ENCODE measurements around the gene SAMD9L.

GRCh38 chr7:93175219-93175618 is 27.0 kb upstream of the SAMD9L start:
- TF ChIP-seq ZNF8 (CRISPR knock-in tag; IDR thresholded peaks at IDR 0.05), result no peak
- TF ChIP-seq ZNF565 (CRISPR knock-in tag; conservative IDR thresholded peaks at IDR 0.05; ENCODE audit: low read depth), result no peak
- TF ChIP-seq ESRRG (CRISPR knock-in tag; IDR thresholded peaks at IDR 0.05), result no peak
- no peak for TF ChIP-seq CSDC2 (CRISPR knock-in tag; IDR thresholded peaks at IDR 0.05)
- TF ChIP-seq CREB5 (CRISPR knock-in tag; IDR thresholded peaks at IDR 0.05; ENCODE audit: low read depth), result no peak
- TF ChIP-seq OSR1 (CRISPR knock-in tag; IDR thresholded peaks at IDR 0.05), result no peak
- TF ChIP-seq ZFP30 (CRISPR knock-in tag; IDR thresholded peaks at IDR 0.05), result no peak
- TF ChIP-seq PPARA (CRISPR knock-in tag; IDR thresholded peaks at IDR 0.05; ENCODE audit: borderline replicate concordance), result no peak
- no peak for TF ChIP-seq GLIS3 (CRISPR knock-in tag; IDR thresholded peaks at IDR 0.05)
- no peak for TF ChIP-seq TCF4 (CRISPR knock-in tag; IDR thresholded peaks at IDR 0.05; ENCODE audit: borderline replicate concordance)
- no peak for TF ChIP-seq PATZ1 (CRISPR knock-in tag; IDR thresholded peaks at IDR 0.05; ENCODE audit: borderline replicate concordance)
- TF ChIP-seq ZC3H10 (CRISPR knock-in tag; IDR thresholded peaks at IDR 0.05), result no peak
- TF ChIP-seq ISL1 (CRISPR knock-in tag; IDR thresholded peaks at IDR 0.05), result no peak
- no peak for TF ChIP-seq BACH2 (CRISPR knock-in tag; IDR thresholded peaks at IDR 0.05; ENCODE audit: borderline replicate concordance)
